IMR-90 (cell line): ENCODE measurements around the gene MAML3. TPM values are rescaled to one million over a fixed set of nuclear protein-coding genes. Genes with fewer than 3 reads are reported as not detected.

Experiments used
- ATAC-seq: fragments of 200-7000 bp; cut with Tn5 transposase; 2 replicates; pipeline ENCODE4 v1.9.1; 2020; ENCODE audit warnings: low read depth, mild to moderate bottlenecking, moderate library complexity
- BruUV-seq: library from RNA; stranded (reverse); fragments of 400-500 nt; replicated peaks from 2 replicates; lab custom pipeline; 2021; lab: Mats Ljungman, UMichigan
- CTCF ChIA-PET: fragments of 300-600 bp; formaldehyde crosslinking; extraction: SDS; loops from one replicate; lab custom pipeline; 2021; ENCODE audit warnings: antibody characterized with exemption; lab: Yijun Ruan, JAX
- POLR2A ChIA-PET: fragments of 300-600 bp; sonication (Branson Sonifier 250); formaldehyde crosslinking; loops from one replicate; lab custom pipeline; 2022; ENCODE audit warnings: antibody characterized with exemption; ENCODE audit not compliant: unreplicated experiment; lab: Charles Lee
- DNase-seq: peaks from one replicate; pipeline ENCODE4 v3.0.0; 2013
- H2AFZ ChIP-seq: replicated peaks from 2 replicates; pipeline ENCODE3; 2013; ENCODE audit warnings: low read length, mild to moderate bottlenecking; ENCODE audit not compliant: poor library complexity
- H2AK5ac ChIP-seq: 2 replicates; pipeline ENCODE4 v1.6.1; 2013; ENCODE audit warnings: low read depth, low read length, inconsistent platforms
- H2AK9ac ChIP-seq: replicated peaks from 2 replicates; pipeline ENCODE3; 2013; ENCODE audit warnings: mild to moderate bottlenecking, low read depth, low read length, moderate library complexity; ENCODE audit not compliant: poor library complexity
- H2BK120ac ChIP-seq: 2 replicates; pipeline ENCODE4 v1.6.1; 2013; ENCODE audit warnings: low read depth, low read length, inconsistent platforms
- H2BK15ac ChIP-seq: 3 replicates; pipeline ENCODE4 v1.6.1; 2013; ENCODE audit warnings: low read depth, low read length, inconsistent platforms
- H2BK20ac ChIP-seq: 2 replicates; pipeline ENCODE4 v1.6.1; 2013; ENCODE audit warnings: low read depth, mild to moderate bottlenecking, inconsistent platforms, low read length, moderate library complexity
- H2BK5ac ChIP-seq: 2 replicates; pipeline ENCODE4 v1.6.1; 2013; ENCODE audit warnings: mild to moderate bottlenecking, low read depth, low read length, inconsistent platforms; ENCODE audit not compliant: poor library complexity, severe bottlenecking
- H3K14ac ChIP-seq: replicated peaks from 2 replicates; pipeline ENCODE4 v1.6.1; 2013; ENCODE audit warnings: low read depth, low read length, inconsistent platforms
- H3K18ac ChIP-seq: 2 replicates; pipeline ENCODE4 v1.6.1; 2013; ENCODE audit warnings: low read depth, low read length, control low read depth
- H3K23ac ChIP-seq: 2 replicates; pipeline ENCODE4 v1.6.1; 2013; ENCODE audit warnings: low read depth, low read length, inconsistent platforms
- H3K27ac ChIP-seq: 2 replicates; pipeline ENCODE4 v1.5.1; 2013; ENCODE audit warnings: mild to moderate bottlenecking, control low read depth, low read length; ENCODE audit not compliant: insufficient read depth
- H3K27me3 ChIP-seq: 2 replicates; pipeline ENCODE4 v1.6.1; 2013; ENCODE audit warnings: low read length; ENCODE audit not compliant: control insufficient read depth, insufficient read depth
- H3K36me3 ChIP-seq: 2 replicates; pipeline ENCODE4 v1.6.1; 2013; ENCODE audit warnings: low read length, mixed read lengths; ENCODE audit not compliant: control insufficient read depth, insufficient read depth
- H3K4ac ChIP-seq: 2 replicates; pipeline ENCODE4 v1.6.1; 2013; ENCODE audit warnings: low read depth, low read length, inconsistent platforms
- H3K4me1 ChIP-seq: 2 replicates; pipeline ENCODE4 v1.6.1; 2013; ENCODE audit warnings: low read length, mixed read lengths; ENCODE audit not compliant: control insufficient read depth, insufficient read depth
- H3K4me2 ChIP-seq: 2 replicates; pipeline ENCODE4 v1.6.1; 2013; ENCODE audit warnings: low read depth, mild to moderate bottlenecking, control low read depth, low read length, moderate library complexity
- H3K4me3 ChIP-seq: 2 replicates; pipeline ENCODE4 v1.5.1; 2013; ENCODE audit warnings: low read depth, mild to moderate bottlenecking, control low read depth, low read length, moderate library complexity; ENCODE audit not compliant: insufficient read depth
- H3K56ac ChIP-seq: 2 replicates; pipeline ENCODE4 v1.6.1; 2013; ENCODE audit warnings: low read length, inconsistent platforms; ENCODE audit not compliant: insufficient read depth; ENCODE audit errors: extremely low read depth
- H3K79me1 ChIP-seq, 2 experiments: 2 replicates each; pipeline ENCODE4 v1.6.1; 2013; ENCODE audit warnings: low read length in 2 of 2, inconsistent platforms in 1 of 2, low read depth in 1 of 2
- H3K9ac ChIP-seq: 2 replicates; pipeline ENCODE4 v1.6.1; 2013; ENCODE audit warnings: low read depth, low read length, control low read depth
- H3K9me1 ChIP-seq: 2 replicates; pipeline ENCODE4 v1.6.1; 2013; ENCODE audit warnings: low read length, inconsistent platforms; ENCODE audit not compliant: insufficient read depth
- H3K9me3 ChIP-seq: 2 replicates; pipeline ENCODE4 v1.6.1; 2013; ENCODE audit warnings: low read length; ENCODE audit not compliant: control insufficient read depth, insufficient read depth
- H4K20me1 ChIP-seq: 2 replicates; pipeline ENCODE4 v1.6.1; 2013; ENCODE audit warnings: low read length, inconsistent platforms; ENCODE audit not compliant: insufficient read depth
- H4K5ac ChIP-seq: 2 replicates; pipeline ENCODE4 v1.6.1; 2013; ENCODE audit warnings: mild to moderate bottlenecking, low read depth, low read length, control low read depth
- H4K8ac ChIP-seq, 2 experiments: 2 replicates each; pipeline ENCODE4 v1.6.1; 2013; ENCODE audit warnings: low read depth in 2 of 2, low read length in 2 of 2, control low read depth in 1 of 2, inconsistent platforms in 1 of 2
- H4K91ac ChIP-seq: 2 replicates; pipeline ENCODE4 v1.6.1; 2013; ENCODE audit warnings: low read depth, low read length, inconsistent platforms; ENCODE audit not compliant: insufficient read depth
- MAFK ChIP-seq: IDR thresholded peaks from 2 replicates; pipeline ENCODE4 v1.6.1; 2012; ENCODE audit warnings: low read depth, low read length, improper control_type of control experiment
- RAD21 ChIP-seq: IDR thresholded peaks from 2 replicates; pipeline ENCODE4 v1.6.1; 2012; ENCODE audit warnings: low read length, improper control_type of control experiment
- WGBS, 2 experiments: methylation state at CpG; one replicate each; pipeline versions ENCODE4 v1.1.5 to v1.1.7; 2013; ENCODE audit warnings: missing lambda C conversion rate in 2 of 2; ENCODE audit not compliant: insufficient read length in 1 of 2; ENCODE audit errors: extremely low coverage in 2 of 2; 5-methylcytosine and 5-hydroxymethylcytosine counted together
- dilution Hi-C: fragments of 300-500 bp; cut with HindIII; formaldehyde crosslinking; loops from one replicate; pipeline ENCODE4 v1.14.3; 2018; ENCODE audit warnings: low sequenced_read_pairs; ENCODE audit not compliant: unreplicated experiment
- in situ Hi-C: fragments of 300-500 bp; cut with MboI; formaldehyde crosslinking; loops from 3 replicates; pipeline ENCODE4 v1.14.3; 2019; ENCODE audit warnings: low sequenced_read_pairs, inconsistent platforms, mixed read lengths
- intact Hi-C: fragments of 100-400 bp; cut with micrococcal nuclease; formaldehyde crosslinking; loops from 2 replicates; pipeline ENCODE4 v1.10.0; 2022
- polyA plus RNA-seq, 3 experiments: library from polyadenylated mRNA; depleted of rRNA; stranded (reverse); fragments of >200 nt; gene quantifications; 2 replicates each; pipeline ENCODE4 v1.2.3, GENCODE V29; 2012; ENCODE audit warnings: low replicate concordance in 1 of 3
- total RNA-seq: library from RNA; depleted of rRNA; stranded (reverse); fragments of >200 nt; gene quantifications from 2 replicates; pipeline ENCODE4 v1.2.3, GENCODE V29; 2012

Gene MAML3
- total and polyA plus RNA-seq, 2 of the 4 experiments (the other 2 are of a cell fraction): 0.90 to 1.7 TPM

- Histone ChIP-seq H3K9ac (no peak overlapping the region), H4K8ac (peak overlapping the region; percentile 21 to 38; a peak in 2 of 4 replicates), H3K4me2 (no peak overlapping the region), H2AFZ (no peak overlapping the region), H3K23ac (peak overlapping the region; percentile 59; the same call in 1 of the 2 replicates), H4K91ac (0 out of 2 replicates have a peak overlapping the region, but pooled peaks have one; percentile 62), H3K4ac (peak overlapping the region; percentile 85), H4K20me1 (no peaks in the 10 kb centered on the region), H3K27ac (no peak overlapping the region; the same call in 1 of the 2 replicates), H3K9me1 (peaks cover 8% of the 10 kb centered on the region; the same call in 1 of the 2 replicates), H3K18ac (peak overlapping the region; percentile 40; the same call in 1 of the 2 replicates), H3K4me3 (no peak overlapping the region), H2BK120ac (peak overlapping the region; percentile 81), H3K79me1 (no peaks in the 10 kb centered on the region), H2AK9ac (no peak overlapping the region), H2BK15ac (0 out of 3 replicates have a peak overlapping the region, but pooled peaks have one; percentile 34), H4K5ac (no peak overlapping the region; the same call in 1 of the 2 replicates), H2BK20ac (peak overlapping the region; percentile 88), H2BK5ac (no peak overlapping the region), H3K27me3 (no peaks in the 10 kb centered on the region), H3K4me1 (peaks cover 9% of the 10 kb centered on the region), H3K36me3 (peaks cover 2% of the 10 kb centered on the region; the same call in 1 of the 2 replicates), H2AK5ac (no peak overlapping the region), H3K14ac (peak overlapping the region; percentile 72), H3K9me3 (no peaks in the 10 kb centered on the region), H3K56ac (no peak overlapping the region)
- intact Hi-C loops (no loop called here), in situ Hi-C loops (no loop called here), dilution Hi-C loops (no loop called here)
- ChIA-PET CTCF (interaction anchor here (0.9 kb wide), 1 partner anchor 25 kb away, joined by 5 read pairs; no protein-coding TSS in a partner anchor), POLR2A (no interaction called here)
- TF ChIP-seq MAFK: no peak
- TF ChIP-seq RAD21: no peak
- no TSS peak for BruUV-seq
- DNase-seq (no peak), ATAC-seq (no peak)
- 69% methylated on average over 2 of the region's 2 CpGs; no CpG with 5 or more reads in 1 of the 2 experiments for WGBS, 2 experiments
Measured at GRCh38 chr4:139682309-139682708, 471.7 kb downstream of the MAML3 start.
